A549 (cell line): ENCODE data around the gene C18orf63. TPM values are rescaled to one million over a fixed set of nuclear protein-coding genes. Genes with fewer than 3 reads are reported as not detected.
A peak's percentile ranks its signal among the peaks of the same experiment; 100 is the strongest.

Experiments used
- ATAC-seq, 2 experiments: fragments of 200-7000 bp in 1 of 2; fragments of >200 bp in 1 of 2; cut with Nextera tagmentation in 1 of 2; cut with Tn5 transposase in 1 of 2; 3 replicates each; pipeline versions ENCODE4 v1.8.0 to v1.9.1; 2018 to 2020; ENCODE audit warnings: mild to moderate bottlenecking in 1 of 2, moderate library complexity in 1 of 2
- CTCF ChIA-PET: fragments of 300-600 bp; sonication (Branson Sonifier 250); formaldehyde crosslinking; extraction: SDS; loops from one replicate; lab custom pipeline; 2021; ENCODE audit warnings: antibody characterized with exemption, inconsistent platforms; lab: Yijun Ruan, JAX
- POLR2A ChIA-PET: fragments of 350-600 bp; formaldehyde crosslinking; extraction: SDS; loops from one replicate; lab custom pipeline; 2021; ENCODE audit warnings: antibody characterized with exemption, inconsistent platforms; lab: Yijun Ruan, JAX
- DNase-seq, 2 experiments: peaks; one replicate each; pipeline versions ENCODE4 v3.0.0 to v3.0.0-alpha.2; 2011 to 2016; ENCODE audit warnings: low read depth in 1 of 2, low spot score in 1 of 2
- FAIRE-seq: peaks from 2 replicates; lab custom pipeline; 2011; peaks lifted over from hg19 to GRCh38; lab: Jason Lieb, UNC
- H3K27ac ChIP-seq, 2 experiments: fragments of >200 bp; sonication (Bioruptor Twin); formaldehyde crosslinking; 3 replicates each; pipeline ENCODE4 v1.5.1; 2016 to 2017
- H3K4me1 ChIP-seq: fragments of >200 bp; sonication (Bioruptor Twin); formaldehyde crosslinking; 3 replicates; pipeline ENCODE4 v1.6.1; 2016
- H3K4me2 ChIP-seq: fragments of >200 bp; sonication (Bioruptor Twin); formaldehyde crosslinking; 3 replicates; pipeline ENCODE4 v1.6.1; 2016
- H3K4me3 ChIP-seq: fragments of >200 bp; sonication (Bioruptor Twin); formaldehyde crosslinking; 3 replicates; pipeline ENCODE4 v1.5.1; 2016
- H3K9me3 ChIP-seq: fragments of >200 bp; sonication (Bioruptor Twin); formaldehyde crosslinking; 3 replicates; pipeline ENCODE4 v1.6.1; 2016
- CEBPB ChIP-seq, 2 experiments: fragments of >200 bp in 1 of 2; sonication (Bioruptor Twin) in 1 of 2; formaldehyde crosslinking in 1 of 2; IDR thresholded peaks; 2 replicates each; pipeline ENCODE4 v1.6.1; 2012 to 2016
- CHD2 ChIP-seq: fragments of 150-350 bp; IDR thresholded peaks from 2 replicates; pipeline ENCODE4 v1.6.1; 2014; ENCODE audit warnings: low read length; ENCODE audit not compliant: partially characterized antibody
- EHF ChIP-seq: fragments of 250-450 bp; sonication (Bioruptor Pico); IDR thresholded peaks from 2 replicates; pipeline ENCODE4 v1.5.0; 2020; ENCODE audit warnings: mild to moderate bottlenecking
- ESRRA ChIP-seq: fragments of 150-350 bp; IDR thresholded peaks from 2 replicates; pipeline ENCODE4 v1.6.1; 2014; ENCODE audit warnings: mild to moderate bottlenecking, low read length, borderline replicate concordance
- FOSB ChIP-seq: fragments of 250-450 bp; sonication (Bioruptor Pico); IDR thresholded peaks from 2 replicates; pipeline ENCODE4 v1.5.0; 2020; ENCODE audit warnings: mild to moderate bottlenecking, moderate library complexity
- FOSL2 ChIP-seq, 2 experiments: fragments of 450-650 bp in 1 of 2; fragments of >200 bp in 1 of 2; sonication (Bioruptor Twin) in 1 of 2; formaldehyde crosslinking; IDR thresholded peaks; 2 replicates each; pipeline versions ENCODE4 v1.5.0 to v1.6.1; 2016 to 2020; ENCODE audit warnings: mild to moderate bottlenecking in 1 of 2, moderate library complexity in 1 of 2
- FOXS1 ChIP-seq: fragments of 250-450 bp; sonication (Bioruptor Pico); IDR thresholded peaks from 2 replicates; pipeline ENCODE4 v1.5.0; 2020; ENCODE audit warnings: mild to moderate bottlenecking, moderate library complexity
- GATA3 ChIP-seq: IDR thresholded peaks from 2 replicates; pipeline ENCODE4 v1.6.1; 2012; ENCODE audit warnings: borderline replicate concordance
- HEYL ChIP-seq: fragments of 250-450 bp; sonication (Bioruptor Pico); IDR thresholded peaks from 2 replicates; pipeline ENCODE4 v1.8.0; 2021; ENCODE audit warnings: mild to moderate bottlenecking, moderate library complexity
- HOXB13 ChIP-seq: fragments of 250-450 bp; sonication (Bioruptor Pico); IDR thresholded peaks from 2 replicates; pipeline ENCODE4 v1.5.0; 2020; ENCODE audit warnings: low read depth, mild to moderate bottlenecking, moderate library complexity
- JUNB ChIP-seq: fragments of >200 bp; sonication (Bioruptor Twin); formaldehyde crosslinking; IDR thresholded peaks from 2 replicates; pipeline ENCODE4 v1.6.1; 2016
- PHF8 ChIP-seq: fragments of 200-600 bp; sonication (generic); IDR thresholded peaks from 2 replicates; pipeline ENCODE4 v1.6.1; 2016; ENCODE audit warnings: low read depth, mild to moderate bottlenecking, antibody characterized with exemption, moderate library complexity, borderline replicate concordance
- POLR2AphosphoS2 ChIP-seq: conservative IDR thresholded peaks from 2 replicates; pipeline ENCODE4 v1.6.1; 2012; ENCODE audit warnings: low read length, improper control_type of control experiment, inconsistent platforms
- RCOR1 ChIP-seq: fragments of 150-350 bp; IDR thresholded peaks from 2 replicates; pipeline ENCODE4 v1.6.1; 2014; ENCODE audit warnings: antibody characterized with exemption, low read length, low read depth
- TFCP2L1 ChIP-seq: fragments of 250-450 bp; sonication (Bioruptor Pico); IDR thresholded peaks from 2 replicates; pipeline ENCODE4 v1.5.0; 2021; ENCODE audit warnings: mild to moderate bottlenecking
- TP53 ChIP-seq: fragments of 250-450 bp; sonication (Bioruptor Pico); IDR thresholded peaks from 2 replicates; pipeline ENCODE4 v1.5.0; 2021; ENCODE audit warnings: mild to moderate bottlenecking, moderate library complexity
- ZFP36 ChIP-seq: fragments of 450-650 bp; IDR thresholded peaks from 2 replicates; pipeline ENCODE4 v1.6.1; 2014; ENCODE audit warnings: borderline replicate concordance; ENCODE audit not compliant: partially characterized antibody
- ZNF302 ChIP-seq: fragments of 250-450 bp; sonication (Bioruptor Pico); IDR thresholded peaks from 2 replicates; pipeline ENCODE4 v1.9.0; 2021; ENCODE audit warnings: inconsistent platforms, mild to moderate bottlenecking, moderate library complexity
- WGBS: methylation state at CpG from one replicate; pipeline ENCODE4 v1.1.6; 2017; ENCODE audit errors: missing lambda C conversion rate; 5-methylcytosine and 5-hydroxymethylcytosine counted together
- polyA plus RNA-seq, 4 experiments: library from polyadenylated mRNA; depleted of rRNA in 3 of 4; stranded (reverse); fragments of >200 nt; fragmentation: RNase III in 1 of 4; extraction: RNeasy Plus Mini Kit Qiagen cat#74134 plus additional on column Dnase treatment in 1 of 4; gene quantifications; 2 replicates in 3 of 4; 3 replicates in 1 of 4; pipeline ENCODE4 v1.2.3, GENCODE V29; 2011 to 2017
- TF ChIP-seq, protein P1 (sequence below): fragments of >200 bp; sonication (Bioruptor Twin); formaldehyde crosslinking; IDR thresholded peaks from 2 replicates; pipeline ENCODE4 v1.6.1; 2016

C18orf63 gene
- polyA plus RNA-seq, 2 of the 4 experiments (the other 2 are of a cell fraction) = not detected

- no peak for DNase-seq
- FAIRE-seq = no peak
- Histone ChIP-seq H3K4me2 (peak overlapping the region; percentile 97; the same call in 2 of the 3 replicates), H3K4me1 (peaks cover 75% of the 10 kb centered on the region), H3K4me3 (no peak overlapping the region), H3K27ac (peak overlapping the region; percentile 87 to 95; a peak in 4 of 6 replicates), H3K9me3 (no peaks in the 10 kb centered on the region)
- WGBS = 85% methylated on average over 5 of the region's 5 CpGs
- ChIA-PET POLR2A (no interaction called here), CTCF (interaction anchor here (1.0 kb wide), 1 partner anchor 36 kb away, joined by 3 read pairs; no protein-coding TSS in a partner anchor)
- no peak for ATAC-seq
- no peak for TF ChIP-seq FOXS1 (CRISPR knock-in tag)
- no peak for TF ChIP-seq TFCP2L1 (CRISPR knock-in tag)
Observed at GRCh38 chr18:74288041-74288440, 27.6 kb upstream of the C18orf63 start.

- DNase-seq = no peak
- CTCF ChIA-PET = no interaction called here
- WGBS = 33% methylated on average over 9 of the region's 9 CpGs
- TF ChIP-seq FOXS1 (CRISPR knock-in tag) = no peak
- no peak for TF ChIP-seq TP53
- TF ChIP-seq ZFP36 = no peak
- no peak for TF ChIP-seq FOSB (CRISPR knock-in tag)
- TF ChIP-seq POLR2AphosphoS2 = no peak
- TF ChIP-seq, protein P1, sequence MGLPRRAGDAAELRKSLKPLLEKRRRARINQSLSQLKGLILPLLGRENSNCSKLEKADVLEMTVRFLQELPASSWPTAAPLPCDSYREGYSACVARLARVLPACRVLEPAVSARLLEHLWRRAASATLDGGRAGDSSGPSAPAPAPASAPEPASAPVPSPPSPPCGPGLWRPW = no peak
- no peak for TF ChIP-seq ZNF302 (CRISPR knock-in tag)
- no peak for TF ChIP-seq CHD2
- no peak for TF ChIP-seq HEYL (CRISPR knock-in tag)
- TF ChIP-seq HOXB13 (CRISPR knock-in tag) = no peak
- TF ChIP-seq PHF8 = no peak
- no peak for TF ChIP-seq ESRRA
- TF ChIP-seq TFCP2L1 (CRISPR knock-in tag) = no peak
- no peak for TF ChIP-seq EHF
- no peak for TF ChIP-seq RCOR1
- no peak for ATAC-seq
- Histone ChIP-seq H3K4me2 (peak overlapping the region; percentile 97), H3K9me3 (no peaks in the 10 kb centered on the region), H3K4me3 (no peak overlapping the region; the same call in 2 of the 3 replicates), H3K27ac (peak overlapping the region; percentile 87 to 95), H3K4me1 (peaks cover 70% of the 10 kb centered on the region)
- FAIRE-seq = no peak
- POLR2A ChIA-PET = no interaction called here
Observed at GRCh38 chr18:74288730-74289129, 26.9 kb upstream of the C18orf63 start.

GRCh38 chr18:74289137-74289536, 26.5 kb upstream of the C18orf63 start:
- TF ChIP-seq GATA3 = peak; percentile 60; the same call in 1 of the 2 replicates
- TF ChIP-seq JUNB = 0 out of 2 replicates have a peak, but pooled peaks have one; percentile 18
- TF ChIP-seq FOSL2 (IDR thresholded peaks at IDR 0.05) = no peak
- peak; percentile 43; the same call in 1 of the 2 replicates for TF ChIP-seq FOSL2 (CRISPR knock-in tag; IDR thresholded peaks at IDR 0.05)
- no peak for TF ChIP-seq FOXS1 (CRISPR knock-in tag)
- TF ChIP-seq CEBPB (IDR thresholded peaks at IDR 0.05) = peak in 1 of 2 experiments; percentile 52; a peak in 2 of 4 replicates
- no peak for TF ChIP-seq ESRRA
- Histone ChIP-seq H3K27ac (peak overlapping the region; percentile 87 to 95), H3K4me1 (peaks cover 69% of the 10 kb centered on the region), H3K4me2 (peak overlapping the region; percentile 97), H3K4me3 (no peak overlapping the region; the same call in 2 of the 3 replicates), H3K9me3 (no peaks in the 10 kb centered on the region)
- ChIA-PET CTCF (no interaction called here), POLR2A (no interaction called here)
- FAIRE-seq (no peak), DNase-seq (no peak), ATAC-seq (no peak)
- WGBS = 8% methylated on average over 3 of the region's 3 CpGs

DNA sequence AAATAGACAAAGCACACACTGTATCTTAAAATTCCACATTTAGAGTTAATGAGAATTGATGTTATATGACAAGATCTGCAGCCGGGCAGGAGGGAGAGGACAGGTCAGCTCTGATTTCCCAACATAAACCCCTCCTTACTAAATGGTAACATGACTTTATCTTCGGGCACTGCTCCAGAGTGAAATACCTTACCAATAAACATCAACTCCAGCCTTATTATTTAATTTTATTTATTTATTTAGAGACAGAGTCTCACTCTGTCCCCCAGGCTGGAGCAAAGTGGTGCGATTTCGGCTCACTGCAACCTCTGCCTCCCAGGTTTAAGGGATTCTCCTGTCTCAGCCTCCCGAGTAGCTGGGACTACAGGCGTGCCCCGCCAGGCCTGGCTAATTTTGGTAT, 25.6 kb upstream of the C18orf63 start:
- no peak for DNase-seq
- 94% methylated on average over 4 of the region's 7 CpGs for WGBS
- ChIA-PET CTCF (no interaction called here), POLR2A (no interaction called here)
- no peak for FAIRE-seq
- TF ChIP-seq GATA3 (no peak), PHF8 (no peak)
- Histone ChIP-seq H3K4me1 (peaks cover 64% of the 10 kb centered on the region), H3K4me3 (no peak overlapping the region; the same call in 2 of the 3 replicates), H3K27ac (peak overlapping the region; percentile 87 to 95), H3K4me2 (peak overlapping the region; percentile 97), H3K9me3 (no peaks in the 10 kb centered on the region)
- no peak for ATAC-seq
